Cardiac fibroblast (primary cell): ENCODE results near the gene PCARE.

Source experiments
- DNase-seq, 2 donors: peaks; one replicate each; pipeline versions ENCODE4 v3.0.0 to v3.0.0-alpha.2; 2010; ENCODE audit warnings: low read depth in 2 of 2
- H3K4me3 ChIP-seq, 2 donors: replicated peaks in 1 of 2; 1 replicate in 1 of 2; 2 replicates in 1 of 2; pipeline ENCODE4 v1.5.1; 2011; ENCODE audit warnings: low read depth in 2 of 2, low read length in 2 of 2, mild to moderate bottlenecking in 2 of 2, moderate library complexity in 1 of 2
- CTCF ChIP-seq: IDR thresholded peaks from one replicate; pipeline ENCODE4 v1.5.1; 2011; ENCODE audit warnings: low read depth, mild to moderate bottlenecking, low read length, inconsistent platforms

Gene PCARE

GRCh38 chr2:29052807-29053206, 21.5 kb downstream of the PCARE start:
- no peak for TF ChIP-seq CTCF
- no peak overlapping the region for H3K4me3 ChIP-seq
- no peak for DNase-seq

- no peak for TF ChIP-seq CTCF
- H3K4me3 ChIP-seq: no peak overlapping the region
- no peak for DNase-seq
Observed at GRCh38 chr2:29051730-29052129, 22.6 kb downstream of the PCARE start.

GRCh38 chr2:29050591-29050990, 23.7 kb downstream of the PCARE start:
- TF ChIP-seq CTCF: no peak
- DNase-seq: no peak
- no peak overlapping the region for H3K4me3 ChIP-seq

GRCh38 chr2:29047083-29047845, 27.1 kb downstream of the PCARE start:
- H3K4me3 ChIP-seq: no peak overlapping the region
- DNase-seq: no peak
- no peak for TF ChIP-seq CTCF

GRCh38 chr2:29046321-29046720, 28.0 kb downstream of the PCARE start:
- no peak for TF ChIP-seq CTCF
- no peak for DNase-seq
- H3K4me3 ChIP-seq: no peak overlapping the region

GRCh38 chr2:29044459-29044858, 29.9 kb downstream of the PCARE start:
- TF ChIP-seq CTCF: no peak
- no peak for DNase-seq
- H3K4me3 ChIP-seq: no peak overlapping the region
